ENCODE measurements around the gene KANK3. TPM values are rescaled to one million over a fixed set of nuclear protein-coding genes. Genes with fewer than 3 reads are reported as not detected.

The KANK3 gene
- total RNA-seq, 3 donors from 2014 or later (not counting 1 experiment from before 2014, with no cell fraction given), result 5.7 to 16.9 (median 8.4) TPM

DNA sequence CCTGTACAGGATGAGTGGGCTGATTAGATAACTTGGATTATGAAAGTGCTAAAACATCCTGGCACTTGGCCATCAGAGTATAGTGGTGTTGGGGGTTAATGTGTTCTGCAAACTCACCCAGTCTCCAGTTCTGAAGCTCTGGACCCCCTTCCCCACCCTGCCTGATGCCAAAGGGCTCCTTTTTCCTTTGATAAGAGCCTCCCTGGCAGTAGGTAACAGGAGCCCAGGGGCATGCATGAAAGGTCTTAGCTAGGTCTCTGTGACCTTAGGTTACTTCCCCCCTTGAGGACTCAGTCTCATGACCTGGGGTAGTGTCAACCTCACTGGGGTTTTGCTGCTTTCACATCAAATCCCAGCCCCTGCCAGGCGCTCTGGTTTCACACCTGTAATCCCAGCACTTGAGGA, 19.3 kb downstream of the KANK3 start:
- Histone ChIP-seq H3K27me3 (ENCODE audit: control insufficient read depth, insufficient read depth, low read length) (no peaks in the 10 kb centered on the region), H3K4me3 (ENCODE audit: low read length) (no peak overlapping the region), H3K36me3 (ENCODE audit: control insufficient read depth, insufficient read depth, low read length) (peaks cover 18% of the 10 kb centered on the region), H3K9me3 (ENCODE audit: control insufficient read depth, insufficient read depth, low read length) (no peaks in the 10 kb centered on the region), H3K4me1 (ENCODE audit: control insufficient read depth, insufficient read depth, low read length) (peaks cover 31% of the 10 kb centered on the region), H3K27ac (ENCODE audit: low read length) (no peak overlapping the region)
- Mint-ChIP-seq H3K36me3 (no peaks in the 10 kb centered on the region), H3K27ac (peak overlapping the region in 1 of 2 donors; percentile 11), H3K4me1 (peaks cover 24 to 33% of the 10 kb centered on the region in 2 donors), H3K4me3 (no peak overlapping the region), H3K9me3 (no peaks in the 10 kb centered on the region), H3K27me3 (ENCODE audit: low read depth in 2 of 2) (no peaks in the 10 kb centered on the region)
- no peak for ATAC-seq
- TF ChIP-seq, protein P1, sequence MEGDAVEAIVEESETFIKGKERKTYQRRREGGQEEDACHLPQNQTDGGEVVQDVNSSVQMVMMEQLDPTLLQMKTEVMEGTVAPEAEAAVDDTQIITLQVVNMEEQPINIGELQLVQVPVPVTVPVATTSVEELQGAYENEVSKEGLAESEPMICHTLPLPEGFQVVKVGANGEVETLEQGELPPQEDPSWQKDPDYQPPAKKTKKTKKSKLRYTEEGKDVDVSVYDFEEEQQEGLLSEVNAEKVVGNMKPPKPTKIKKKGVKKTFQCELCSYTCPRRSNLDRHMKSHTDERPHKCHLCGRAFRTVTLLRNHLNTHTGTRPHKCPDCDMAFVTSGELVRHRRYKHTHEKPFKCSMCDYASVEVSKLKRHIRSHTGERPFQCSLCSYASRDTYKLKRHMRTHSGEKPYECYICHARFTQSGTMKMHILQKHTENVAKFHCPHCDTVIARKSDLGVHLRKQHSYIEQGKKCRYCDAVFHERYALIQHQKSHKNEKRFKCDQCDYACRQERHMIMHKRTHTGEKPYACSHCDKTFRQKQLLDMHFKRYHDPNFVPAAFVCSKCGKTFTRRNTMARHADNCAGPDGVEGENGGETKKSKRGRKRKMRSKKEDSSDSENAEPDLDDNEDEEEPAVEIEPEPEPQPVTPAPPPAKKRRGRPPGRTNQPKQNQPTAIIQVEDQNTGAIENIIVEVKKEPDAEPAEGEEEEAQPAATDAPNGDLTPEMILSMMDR (IDR thresholded peaks at IDR 0.05), result no peak
- intact Hi-C loops (cut with micrococcal nuclease), result no loop called here
- no peak for DNase-seq
- WGBS (ENCODE audit: insufficient coverage), result 67% methylated on average over 1 of the region's 1 CpG

- Histone ChIP-seq H3K36me3 (ENCODE audit: control insufficient read depth, insufficient read depth, low read length) (peaks cover 18% of the 10 kb centered on the region), H3K27me3 (ENCODE audit: control insufficient read depth, insufficient read depth, low read length) (no peaks in the 10 kb centered on the region), H3K4me1 (ENCODE audit: control insufficient read depth, insufficient read depth, low read length) (peaks cover 31% of the 10 kb centered on the region), H3K4me3 (ENCODE audit: low read length) (no peak overlapping the region), H3K27ac (ENCODE audit: low read length) (no peak overlapping the region), H3K9me3 (ENCODE audit: control insufficient read depth, insufficient read depth, low read length) (no peaks in the 10 kb centered on the region)
- Mint-ChIP-seq H3K4me1 (peaks cover 24 to 33% of the 10 kb centered on the region in 2 donors), H3K27ac (peak overlapping the region; percentile 99 to 100), H3K27me3 (ENCODE audit: low read depth in 2 of 2) (no peaks in the 10 kb centered on the region), H3K9me3 (no peaks in the 10 kb centered on the region), H3K36me3 (no peaks in the 10 kb centered on the region), H3K4me3 (peak overlapping the region; percentile 100)
- ATAC-seq (no peak), DNase-seq (no peak)
- intact Hi-C loops (cut with micrococcal nuclease), result no loop called here
- WGBS (ENCODE audit: insufficient coverage), result 85% methylated on average over 7 of the region's 7 CpGs
- TF ChIP-seq, protein P1 (IDR thresholded peaks at IDR 0.05), result no peak
Observed at GRCh38 chr19:8322638-8322997, 20.4 kb downstream of the KANK3 start.

DNA sequence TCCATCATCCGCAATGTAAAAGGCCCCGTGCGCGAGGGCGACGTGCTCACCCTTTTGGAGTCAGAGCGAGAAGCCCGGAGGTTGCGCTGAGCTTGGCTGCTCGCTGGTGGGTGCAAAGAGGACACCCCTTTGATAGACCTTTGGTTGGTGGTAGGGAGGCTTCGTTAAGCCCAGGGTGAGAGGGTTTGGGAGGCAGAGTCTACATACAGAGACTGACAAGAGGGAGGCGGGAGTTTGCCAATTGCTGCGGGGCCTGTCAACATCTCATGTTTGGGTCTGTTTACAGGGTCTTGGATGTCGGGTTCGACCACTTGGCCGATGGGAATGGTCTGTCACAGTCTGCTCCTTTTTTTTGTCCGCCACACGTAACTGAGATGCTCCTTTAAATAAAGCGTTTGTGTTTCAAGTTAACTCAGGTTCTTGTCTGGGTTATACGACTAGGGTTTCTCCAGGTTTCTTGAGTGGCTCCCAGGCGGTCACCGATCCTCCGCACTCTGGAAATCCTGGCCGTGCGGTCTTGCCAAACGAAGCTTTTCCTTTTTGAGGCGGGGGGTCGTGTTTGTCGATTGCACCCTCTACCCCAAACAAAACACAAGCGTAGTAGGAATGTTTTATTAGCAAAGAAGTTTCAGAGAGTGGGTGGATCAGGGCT, 20.9 kb downstream of the KANK3 start:
- peak overlapping the region; percentile 62 for H3K27ac ChIP-seq (ENCODE audit: low read length)
- WGBS (ENCODE audit: insufficient coverage), result 29% methylated on average over 26 of the region's 30 CpGs
- H3K36me3 Mint-ChIP-seq, result no peaks in the 10 kb centered on the region
- TF ChIP-seq, protein P1 (IDR thresholded peaks at IDR 0.05), result no peak
- H3K4me1 Mint-ChIP-seq, result peaks cover 24 to 33% of the 10 kb centered on the region in 2 donors
- DNase-seq (peak in 1 of 2 donors; percentile 28), ATAC-seq (peak in 1 of 3 donors; percentile 0)
- peaks cover 18% of the 10 kb centered on the region for H3K36me3 ChIP-seq (ENCODE audit: control insufficient read depth, insufficient read depth, low read length)
- peak overlapping the region; percentile 100 for H3K4me3 Mint-ChIP-seq
- H3K9me3 ChIP-seq (ENCODE audit: control insufficient read depth, insufficient read depth, low read length), result no peaks in the 10 kb centered on the region
- peak overlapping the region; percentile 99 to 100 for H3K27ac Mint-ChIP-seq
- peak overlapping the region; percentile 90 for H3K4me3 ChIP-seq (ENCODE audit: low read length)
- no peaks in the 10 kb centered on the region for H3K27me3 ChIP-seq (ENCODE audit: control insufficient read depth, insufficient read depth, low read length)
- H3K27me3 Mint-ChIP-seq (ENCODE audit: low read depth in 2 of 2), result no peaks in the 10 kb centered on the region
- intact Hi-C loops (cut with micrococcal nuclease), result loop anchor here (1.0 kb wide), 1 partner anchor 14 kb away; the partner anchor contains the start of gene CD320
- H3K4me1 ChIP-seq (ENCODE audit: control insufficient read depth, insufficient read depth, low read length), result peaks cover 31% of the 10 kb centered on the region
- no peaks in the 10 kb centered on the region for H3K9me3 Mint-ChIP-seq

All from natural killer cell (primary cell).